MM.1S (cell line): Measurements from ENCODE around the gene SCNN1B.

Source experiments
- CTCF ChIP-seq: fragments of 300-600 bp; sonication (generic); IDR thresholded peaks from 2 replicates; pipeline ENCODE4 v1.5.1; 2016; ENCODE audit warnings: antibody characterized with exemption, low read length, mixed read lengths
- EZH2 ChIP-seq: fragments of 300-600 bp; sonication (generic); optimal IDR thresholded peaks from 2 replicates; pipeline ENCODE3; 2017; ENCODE audit warnings: low read depth, mild to moderate bottlenecking, antibody characterized with exemption, low read length, mixed read lengths
- EZH2phosphoT487 ChIP-seq: fragments of 300-600 bp; sonication (generic); IDR thresholded peaks from 2 replicates; pipeline ENCODE4 v1.6.1; 2018; ENCODE audit warnings: antibody characterized with exemption, low read length

DNA sequence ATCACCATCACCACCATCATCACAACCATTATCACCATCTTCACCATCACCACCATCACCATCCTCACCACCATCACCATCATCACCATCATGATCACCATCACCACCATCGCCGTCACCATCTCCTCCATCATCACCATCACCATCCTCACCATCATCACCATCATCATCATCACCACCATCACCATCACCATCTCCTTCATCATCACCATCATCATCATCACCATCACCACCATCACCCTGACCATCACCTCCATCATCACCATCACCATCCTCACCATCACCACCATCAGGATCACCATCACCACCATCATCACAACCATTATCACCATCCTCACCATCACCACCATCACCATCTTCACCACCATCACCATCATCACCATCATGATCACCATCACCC is 14.1 kb downstream of the SCNN1B start:
- TF ChIP-seq EZH2 = no peak
- no peak for TF ChIP-seq EZH2phosphoT487
- no peak for TF ChIP-seq CTCF
